K562 treated with DMSO at 1 percent for 12 hours (cell line): ENCODE results near the gene SMPDL3A. TPM values are rescaled to one million over a fixed set of nuclear protein-coding genes. Genes with fewer than 3 reads are reported as not detected.

ENCODE experiments used
- total RNA-seq: library from RNA; unstranded; fragments of 300-600 nt; gene quantifications from 2 replicates; pipeline ENCODE4 v1.2.3, GENCODE V29; 2022; ENCODE audit not compliant: insufficient read depth

SMPDL3A gene, protein sequence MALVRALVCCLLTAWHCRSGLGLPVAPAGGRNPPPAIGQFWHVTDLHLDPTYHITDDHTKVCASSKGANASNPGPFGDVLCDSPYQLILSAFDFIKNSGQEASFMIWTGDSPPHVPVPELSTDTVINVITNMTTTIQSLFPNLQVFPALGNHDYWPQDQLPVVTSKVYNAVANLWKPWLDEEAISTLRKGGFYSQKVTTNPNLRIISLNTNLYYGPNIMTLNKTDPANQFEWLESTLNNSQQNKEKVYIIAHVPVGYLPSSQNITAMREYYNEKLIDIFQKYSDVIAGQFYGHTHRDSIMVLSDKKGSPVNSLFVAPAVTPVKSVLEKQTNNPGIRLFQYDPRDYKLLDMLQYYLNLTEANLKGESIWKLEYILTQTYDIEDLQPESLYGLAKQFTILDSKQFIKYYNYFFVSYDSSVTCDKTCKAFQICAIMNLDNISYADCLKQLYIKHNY
- 0.84 and 1.0 TPM in 2 replicates for total RNA-seq

GRCh38 chr6:122789182-122790027, at the start of gene SMPDL3A:
Gene SMPDL3A, plus strand, starts transcription at chr6:122789258. Its CDS starts 89 bp downstream, at chr6:122789347.

GRCh38 chr6:122779667-122780066, 9.4 kb upstream of the SMPDL3A start, which contains the start of gene FABP7:
Gene FABP7, plus strand, starts transcription at chr6:122779716. Its CDS starts 79 bp downstream, at chr6:122779795.

Other genes with a start within 250 kb of the SMPDL3A start
- gene PKIB, start 178.9 kb upstream of the SMPDL3A start, total RNA-seq: 10.7 and 12.7 TPM in 2 replicates
- not detected in 2 replicates for gene FABP7, start 9.5 kb upstream of the SMPDL3A start, total RNA-seq
- not detected in 2 replicates for gene CLVS2, start 207.0 kb downstream of the SMPDL3A start, total RNA-seq